ENCODE results near the gene PTP4A2.
"Not testable (repeated sequence)": the region's sequence is repeated elsewhere in the genome, so short reads cannot be mapped to it uniquely, and the experiment has no call there.

PTP4A2 gene

DNA sequence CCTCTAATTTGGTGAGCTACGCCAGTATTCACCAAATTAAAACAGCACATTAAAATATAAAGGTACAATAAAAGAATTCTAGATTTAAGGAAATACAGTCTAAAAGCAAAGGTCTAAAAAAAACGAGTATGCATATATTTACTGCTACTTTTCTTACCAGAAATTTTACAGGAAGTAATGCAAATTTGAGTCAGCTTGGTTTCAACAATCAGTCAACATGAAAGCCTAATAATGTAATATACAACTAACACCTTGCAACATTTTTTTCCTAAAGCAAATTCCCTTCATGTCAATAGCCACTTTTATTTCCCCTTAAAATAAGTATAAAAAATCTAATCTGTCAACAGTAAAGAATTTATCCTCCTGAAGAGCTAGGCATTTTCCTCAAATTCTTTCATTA lies 11.9 kb downstream of the PTP4A2 start:
- DNase-seq (ENCODE audit: extremely low read depth in 1 of 2, low read depth in 1 of 2), result no peak

DNA sequence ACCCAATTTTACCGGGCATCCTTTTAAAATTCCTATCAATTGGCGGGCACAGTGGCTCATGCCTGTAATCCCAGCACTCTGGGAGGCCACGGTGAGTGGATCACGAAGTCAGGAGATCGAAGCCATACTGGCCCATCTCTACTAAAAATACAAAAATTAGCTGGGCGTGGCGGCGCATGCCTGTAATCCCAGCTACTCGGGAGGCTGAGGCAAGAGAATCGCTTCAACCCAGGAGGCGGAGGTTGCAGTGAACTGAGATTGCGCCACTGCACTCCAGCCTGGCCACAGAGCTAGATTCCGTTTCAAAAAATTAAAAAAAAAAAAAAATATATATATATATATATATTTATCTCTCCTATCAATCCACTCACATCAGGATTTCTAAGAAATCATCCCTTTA lies 12.3 kb downstream of the PTP4A2 start:
- DNase-seq (ENCODE audit: extremely low read depth in 1 of 2, low read depth in 1 of 2), result not testable (repeated sequence)

DNA sequence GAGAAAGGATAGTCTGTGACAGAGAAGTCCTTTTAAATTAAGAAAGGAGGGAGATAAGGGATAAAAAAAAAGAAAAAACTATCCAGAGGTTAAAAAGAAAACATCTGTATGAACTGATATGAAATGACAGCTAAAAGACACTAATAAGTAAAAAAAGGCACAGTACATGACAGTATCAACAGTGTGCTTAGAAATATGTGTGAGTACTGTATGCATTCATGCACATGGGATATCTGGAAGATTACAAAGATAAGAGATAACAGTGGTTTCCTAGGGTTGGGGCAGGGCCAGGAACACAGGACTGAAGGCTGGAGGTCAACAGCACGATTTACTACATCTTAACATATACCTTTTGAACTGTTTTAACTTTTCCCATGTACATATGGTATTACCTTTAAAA lies 13.3 kb downstream of the PTP4A2 start:
- no peak for DNase-seq (ENCODE audit: extremely low read depth in 1 of 2, low read depth in 1 of 2)

DNA sequence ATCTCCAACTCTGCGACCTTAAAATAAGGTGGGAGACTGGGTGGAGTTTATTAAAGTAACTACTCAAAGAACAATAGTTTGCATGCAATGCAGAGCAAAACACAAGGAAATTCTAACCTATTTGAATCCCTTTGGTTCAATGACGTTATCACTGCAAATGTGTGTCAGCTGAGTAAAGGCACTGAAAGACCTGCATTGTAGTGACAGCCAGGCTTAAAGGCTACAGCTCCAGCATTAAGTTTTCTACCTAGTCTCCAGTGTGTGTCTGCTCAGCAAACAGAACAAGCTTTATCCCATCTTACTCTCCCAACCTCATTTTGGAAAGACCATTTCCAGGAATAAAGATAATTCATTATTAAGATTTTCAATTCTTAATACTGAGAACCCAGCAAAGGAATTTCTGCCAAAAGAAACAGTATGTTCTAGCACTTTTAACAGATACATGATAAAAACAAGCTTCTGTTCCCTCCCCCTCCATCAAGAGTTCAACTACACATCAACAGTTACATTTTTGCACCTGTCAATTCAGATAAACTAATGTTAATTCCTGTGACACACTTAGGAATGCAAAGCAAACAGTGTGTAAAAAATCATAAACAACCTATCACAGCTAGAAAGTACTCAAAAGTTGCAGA lies 14.2 kb downstream of the PTP4A2 start:
- no peak for DNase-seq (ENCODE audit: extremely low read depth in 1 of 2, low read depth in 1 of 2)

DNA sequence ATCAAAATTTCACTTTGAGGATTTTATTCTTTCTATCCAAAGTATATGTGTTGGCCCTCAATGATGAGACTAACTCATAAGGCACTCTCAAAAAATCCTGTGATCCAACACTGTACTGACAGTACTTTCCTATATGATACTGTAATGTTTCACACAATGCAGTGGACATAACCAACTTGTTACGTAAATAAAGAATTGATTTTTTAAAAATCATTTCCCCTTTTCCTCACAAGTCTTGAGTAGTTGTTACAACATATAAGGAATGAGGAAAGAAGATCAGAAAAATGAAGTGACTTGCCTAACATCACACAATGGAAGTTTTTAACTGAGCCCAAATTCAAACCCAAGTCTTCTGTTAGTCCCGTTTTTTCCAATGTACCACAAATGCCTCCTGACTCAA lies 17.2 kb downstream of the PTP4A2 start:
- DNase-seq (ENCODE audit: extremely low read depth in 1 of 2, low read depth in 1 of 2), result no peak

DNA sequence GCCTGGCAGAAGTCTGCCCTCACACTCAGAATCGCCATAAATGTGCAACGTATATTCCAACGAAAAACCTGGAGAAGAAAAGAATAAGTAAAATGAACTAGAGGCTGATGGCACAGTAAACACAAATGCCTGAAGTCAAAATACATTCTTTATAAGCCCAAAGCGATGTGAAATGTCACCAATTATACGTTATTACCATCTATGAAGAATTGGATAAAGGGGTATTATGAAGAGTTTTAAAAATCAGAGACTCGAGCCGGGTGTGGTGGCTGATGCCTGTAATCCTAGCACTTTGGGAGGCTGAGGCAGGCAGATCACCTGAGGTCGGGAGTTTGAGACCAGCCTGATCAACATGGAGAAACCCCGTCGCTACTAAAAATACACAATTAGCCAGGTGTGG lies 18.6 kb downstream of the PTP4A2 start:
- no peak for DNase-seq (ENCODE audit: extremely low read depth in 1 of 2, low read depth in 1 of 2)

DNA sequence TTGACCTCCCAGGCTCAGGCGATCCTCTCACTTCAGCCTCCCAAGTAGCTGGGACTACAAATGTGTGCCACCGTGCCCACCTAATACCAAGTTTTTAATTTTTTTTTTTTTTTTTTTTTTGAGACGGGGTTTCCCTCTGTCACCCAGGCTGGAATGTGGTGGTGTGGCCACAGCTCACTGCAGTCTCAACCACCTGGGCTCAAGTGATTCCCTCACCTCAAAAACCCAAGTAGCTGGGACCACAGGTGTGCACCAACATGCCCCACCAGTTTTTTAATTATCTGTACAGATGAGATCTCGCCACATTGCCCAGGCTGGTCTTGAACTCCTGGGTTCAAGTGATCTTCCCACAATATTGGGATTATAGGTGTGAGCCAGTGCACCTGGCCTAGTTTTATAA lies 22.7 kb downstream of the PTP4A2 start:
- DNase-seq (ENCODE audit: extremely low read depth in 1 of 2, low read depth in 1 of 2), result no peak

DNA sequence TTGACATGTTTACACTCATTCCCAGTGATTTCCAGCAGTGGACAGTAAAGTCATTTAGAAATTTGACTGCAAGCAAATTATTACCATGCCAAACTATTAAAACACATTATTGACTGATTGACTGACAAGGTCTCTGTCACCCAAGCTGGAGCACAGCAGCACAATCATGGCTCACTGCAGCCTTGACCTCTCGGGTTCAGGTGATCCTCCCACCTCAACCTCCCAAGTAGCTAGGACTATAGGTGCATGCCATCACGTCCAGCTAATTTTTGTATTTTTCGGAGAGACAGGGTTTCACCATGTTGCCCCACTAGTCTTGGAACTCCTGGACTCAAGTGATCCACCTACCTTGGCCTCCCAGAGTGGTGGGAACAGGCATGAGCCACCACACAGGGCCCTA lies 24.2 kb downstream of the PTP4A2 start:
- DNase-seq (ENCODE audit: extremely low read depth in 1 of 2, low read depth in 1 of 2), result no peak

DNA sequence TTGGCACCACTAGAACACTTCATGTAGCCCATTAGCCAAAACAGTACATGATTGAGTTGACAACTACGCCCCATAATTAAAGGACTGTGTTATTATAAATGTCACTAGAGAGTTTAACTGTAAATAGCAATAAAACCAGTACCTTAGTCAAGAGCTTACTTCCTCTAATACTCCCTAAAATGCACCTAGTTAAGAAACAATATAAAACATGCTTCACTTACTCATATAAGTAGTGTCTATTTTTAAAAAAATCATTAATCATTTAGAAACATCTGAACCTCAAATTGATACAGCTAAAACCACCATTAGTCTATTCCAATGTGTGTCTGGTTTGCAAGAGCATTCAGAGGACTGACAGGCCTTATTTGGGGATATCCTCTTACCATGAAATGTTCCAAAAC lies 25.3 kb downstream of the PTP4A2 start:
- DNase-seq (ENCODE audit: extremely low read depth in 1 of 2, low read depth in 1 of 2), result no peak

DNA sequence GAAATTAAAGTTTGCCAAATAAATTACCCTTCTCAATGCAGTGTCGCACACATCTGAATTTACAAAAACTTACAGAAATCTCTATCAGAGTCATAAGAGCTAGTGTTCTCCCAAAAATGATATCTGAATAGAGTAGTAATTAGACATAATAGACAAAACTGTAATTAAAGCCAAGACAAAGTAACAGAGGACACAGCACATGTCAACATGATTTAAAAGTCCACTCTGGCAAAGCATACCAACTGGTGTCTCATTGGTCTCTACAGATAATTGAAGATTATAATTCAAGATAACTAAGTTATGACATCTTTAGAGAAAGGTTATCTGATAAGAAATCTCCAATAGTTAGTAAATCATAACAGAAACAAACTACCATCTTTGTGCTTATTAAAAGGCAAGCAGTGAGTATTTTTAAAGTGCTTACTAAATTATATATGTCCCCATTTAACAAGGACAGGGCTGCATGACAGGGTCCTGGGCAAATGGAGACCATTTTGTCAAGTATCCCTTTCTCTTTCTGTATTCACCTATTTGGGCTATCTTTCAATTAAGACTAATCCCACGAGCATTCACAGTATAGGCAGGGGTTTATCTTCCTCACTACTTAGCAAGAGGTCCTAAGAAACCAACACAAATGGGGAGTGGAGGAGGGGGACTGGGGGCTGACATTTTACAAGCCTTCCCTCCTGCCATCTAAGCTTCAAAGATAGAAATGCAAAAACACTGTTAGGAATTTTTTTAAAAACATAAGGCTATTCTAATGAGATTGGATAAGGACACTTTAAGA lies 26.0 kb downstream of the PTP4A2 start:
- no peak for DNase-seq (ENCODE audit: extremely low read depth in 1 of 2, low read depth in 1 of 2)

DNA sequence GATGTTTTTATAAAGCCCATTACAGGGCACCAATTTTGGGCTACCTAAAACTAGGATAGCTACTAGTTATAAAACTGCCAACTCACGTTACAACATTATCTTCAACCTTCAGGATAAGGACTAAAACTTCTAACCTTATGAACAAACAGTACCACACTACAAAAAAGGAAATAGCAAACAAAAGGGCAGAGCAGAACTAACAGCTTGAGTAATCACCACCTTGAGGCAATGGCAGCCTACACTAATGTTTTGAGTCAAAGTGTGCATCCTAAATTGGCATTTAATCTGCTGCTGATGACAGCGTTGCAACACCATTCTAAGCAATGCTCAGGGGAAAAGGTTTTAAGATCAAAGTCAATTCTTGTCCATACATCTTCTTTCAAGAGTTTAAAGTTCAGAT lies 27.2 kb downstream of the PTP4A2 start:
- DNase-seq (ENCODE audit: extremely low read depth in 1 of 2, low read depth in 1 of 2), result no peak

DNA sequence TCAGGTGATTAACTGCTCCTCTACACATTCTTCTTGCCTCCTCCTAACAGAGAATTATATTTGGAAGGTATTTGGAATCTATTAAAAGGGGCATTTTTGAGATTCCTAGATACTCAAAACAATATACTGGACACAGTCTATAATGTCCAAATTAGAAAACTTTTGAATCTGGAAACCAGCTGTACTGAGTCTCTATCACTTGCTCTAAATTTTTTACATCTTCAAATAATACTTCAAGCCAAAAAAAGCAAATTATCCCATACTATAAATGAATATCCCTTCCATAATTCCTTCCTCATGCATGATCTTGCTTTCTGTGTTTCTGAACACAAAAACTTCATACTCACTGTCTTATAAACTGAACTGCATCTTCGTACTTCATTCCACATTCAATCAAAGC lies 28.5 kb downstream of the PTP4A2 start:
- no peak for DNase-seq (ENCODE audit: extremely low read depth in 1 of 2, low read depth in 1 of 2)

DNA sequence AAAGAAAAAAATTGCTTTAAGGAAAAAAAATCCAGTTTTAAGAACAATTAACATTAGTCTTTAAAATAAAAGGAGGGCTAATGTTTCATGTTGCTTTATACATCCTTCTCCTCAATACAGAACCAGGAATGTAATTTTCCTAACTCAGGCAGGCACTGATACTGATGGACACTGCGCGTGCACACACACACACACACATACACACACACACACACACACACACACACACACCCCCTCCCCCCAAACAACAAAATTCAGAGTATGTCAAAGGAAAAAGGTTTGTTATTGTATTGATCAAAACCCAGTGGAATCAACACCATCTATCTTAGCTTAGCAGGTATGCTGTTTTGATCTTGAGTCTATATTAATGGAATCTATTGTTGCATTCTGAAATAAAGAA lies 31.6 kb downstream of the PTP4A2 start:
- DNase-seq (ENCODE audit: extremely low read depth in 1 of 2, low read depth in 1 of 2), result no peak

DNA sequence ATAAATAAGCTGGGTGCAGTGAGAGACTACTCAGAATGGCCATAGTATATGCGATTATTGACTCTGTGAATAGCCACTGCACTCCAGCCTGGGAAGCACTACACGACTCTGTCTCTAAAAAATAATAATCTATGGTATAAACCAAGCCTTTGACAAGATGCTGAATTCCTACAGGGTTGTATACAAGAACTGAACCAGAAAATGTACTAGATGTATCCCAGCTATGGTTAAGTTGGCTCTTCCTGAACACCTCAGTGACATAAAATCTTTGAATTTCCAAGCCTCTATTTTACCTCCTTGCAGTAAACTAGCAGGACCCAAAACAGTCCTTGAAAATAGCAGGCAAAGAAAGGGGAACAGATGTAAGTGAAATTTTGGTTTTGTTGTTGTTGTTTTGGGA lies 32.5 kb downstream of the PTP4A2 start:
- no peak for DNase-seq (ENCODE audit: extremely low read depth in 1 of 2, low read depth in 1 of 2)

DNA sequence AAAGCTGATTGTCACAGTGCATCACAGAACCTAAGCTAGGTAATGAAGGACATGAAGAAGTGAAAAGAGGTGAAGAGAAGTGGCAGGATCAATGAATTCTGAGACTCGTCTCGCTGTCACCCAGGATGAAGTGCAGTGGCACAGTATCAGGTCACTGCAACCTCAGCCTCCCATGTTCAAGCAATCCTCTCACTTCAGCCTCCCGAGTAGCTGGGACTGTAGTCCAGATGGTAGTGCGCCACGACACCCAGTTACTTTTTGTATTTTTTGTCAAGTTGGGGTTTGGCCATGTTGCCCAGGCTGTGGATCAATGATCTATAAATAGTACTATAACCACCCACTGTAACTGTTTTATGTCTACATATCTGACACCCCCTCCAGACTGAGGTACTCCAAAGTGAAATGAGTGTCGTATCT lies 33.1 kb downstream of the PTP4A2 start:
- no peak for DNase-seq (ENCODE audit: extremely low read depth in 1 of 2, low read depth in 1 of 2)

DNA sequence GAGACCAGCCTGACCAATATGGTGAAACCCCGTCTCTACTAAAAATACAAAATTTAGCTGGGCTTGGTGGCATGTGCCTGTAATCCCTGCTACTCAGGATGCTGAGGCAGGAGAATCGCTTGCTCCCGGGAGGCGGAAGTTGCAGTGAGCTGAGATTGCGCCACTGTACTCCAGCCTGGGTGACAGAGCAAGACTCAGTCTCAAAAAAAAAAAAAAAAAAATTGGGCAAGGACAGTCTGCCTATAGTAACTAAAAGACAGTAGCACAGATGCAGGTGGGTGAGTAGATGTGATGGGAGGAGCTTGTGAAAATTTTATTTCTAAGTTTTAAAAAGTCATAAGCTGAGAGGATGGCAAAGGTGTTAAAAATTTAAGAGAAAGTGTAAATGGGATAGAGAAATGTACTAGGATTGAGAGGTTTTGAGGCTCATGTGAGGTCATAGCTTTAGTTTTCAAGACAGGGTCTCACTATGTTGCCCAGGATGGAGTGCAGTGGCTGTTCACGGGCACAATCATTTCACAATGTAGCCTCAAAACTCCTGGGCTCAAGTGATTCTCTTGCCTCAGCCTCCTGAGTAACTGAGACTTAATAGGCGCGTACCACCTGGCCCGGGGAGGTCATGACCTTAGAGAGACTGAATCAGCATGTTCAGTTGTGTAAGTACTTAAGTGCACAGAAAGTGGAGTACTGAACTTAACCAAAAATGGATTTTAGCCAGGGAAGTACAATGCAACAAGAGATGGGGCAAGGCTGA lies 33.7 kb downstream of the PTP4A2 start:
- DNase-seq (ENCODE audit: extremely low read depth in 1 of 2, low read depth in 1 of 2), result no peak

DNA sequence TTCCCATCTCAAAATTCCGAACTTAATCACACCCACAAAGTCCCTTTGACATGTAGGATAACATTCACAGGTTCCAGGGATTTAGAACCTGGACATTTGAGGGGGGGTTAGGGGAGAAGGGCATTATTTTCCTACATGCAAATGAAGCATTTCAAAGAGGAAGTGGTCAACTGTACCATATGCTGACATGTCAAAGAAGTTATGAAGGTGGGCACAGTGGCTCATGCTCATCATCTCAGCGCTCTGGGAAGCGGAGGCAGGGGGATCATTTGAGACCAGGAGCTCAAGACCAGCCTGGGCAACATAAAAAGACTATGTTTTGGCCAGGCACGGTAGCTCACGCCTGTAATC lies 35.7 kb downstream of the PTP4A2 start:
- no peak for DNase-seq (ENCODE audit: extremely low read depth in 1 of 2, low read depth in 1 of 2)

DNA sequence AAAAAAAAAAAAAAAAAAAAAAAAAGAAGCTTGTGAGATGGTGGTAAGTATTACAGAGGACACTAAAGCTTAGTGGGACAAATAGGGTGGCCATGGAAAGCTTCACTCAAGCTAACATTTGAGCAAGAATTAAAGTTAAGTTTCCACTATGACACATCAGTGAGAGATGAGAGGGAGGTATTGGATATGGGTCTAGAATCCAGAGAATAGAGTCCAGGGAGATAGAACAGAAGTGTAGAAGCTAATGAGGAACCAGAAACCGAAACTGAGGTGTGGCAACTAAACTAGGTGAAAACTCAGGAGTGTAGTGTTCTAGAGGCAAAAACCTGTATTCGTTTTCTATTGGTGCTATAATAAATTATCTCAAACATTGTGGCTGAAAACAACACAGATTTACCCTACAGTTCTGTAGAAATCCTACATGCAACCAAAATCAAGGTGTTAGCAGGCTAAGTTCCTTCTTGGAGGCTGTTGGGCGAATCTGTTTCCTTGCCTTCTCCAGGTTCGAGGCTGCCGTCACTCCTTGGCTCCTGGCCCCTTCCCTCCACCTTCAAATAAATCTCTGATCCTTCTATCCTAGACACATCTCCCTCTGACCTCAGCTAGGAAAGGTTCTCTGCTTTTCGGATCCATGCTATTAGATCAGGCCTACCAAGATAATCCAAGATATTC lies 36.2 kb downstream of the PTP4A2 start:
- no peak for DNase-seq (ENCODE audit: extremely low read depth in 1 of 2, low read depth in 1 of 2)

DNA sequence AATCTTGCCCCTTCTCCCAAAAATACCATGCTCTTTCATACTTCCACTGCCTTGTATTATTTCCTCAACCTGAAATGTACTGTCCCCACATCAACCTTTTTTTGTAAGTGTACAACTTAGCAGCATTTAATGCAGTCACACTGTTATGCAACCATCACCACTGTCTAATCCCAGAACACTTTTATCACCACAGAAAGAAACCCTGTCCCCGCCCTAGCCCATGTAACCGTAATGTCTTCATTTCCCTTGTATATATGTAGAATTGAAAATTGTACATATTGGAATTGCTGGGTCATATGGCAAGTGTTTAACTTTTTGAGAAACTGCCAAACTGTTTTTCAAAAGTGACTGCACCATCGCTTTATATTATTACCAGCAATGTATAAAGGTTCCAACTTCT lies 37.4 kb downstream of the PTP4A2 start:
- no peak for DNase-seq (ENCODE audit: extremely low read depth in 1 of 2, low read depth in 1 of 2)

DNA sequence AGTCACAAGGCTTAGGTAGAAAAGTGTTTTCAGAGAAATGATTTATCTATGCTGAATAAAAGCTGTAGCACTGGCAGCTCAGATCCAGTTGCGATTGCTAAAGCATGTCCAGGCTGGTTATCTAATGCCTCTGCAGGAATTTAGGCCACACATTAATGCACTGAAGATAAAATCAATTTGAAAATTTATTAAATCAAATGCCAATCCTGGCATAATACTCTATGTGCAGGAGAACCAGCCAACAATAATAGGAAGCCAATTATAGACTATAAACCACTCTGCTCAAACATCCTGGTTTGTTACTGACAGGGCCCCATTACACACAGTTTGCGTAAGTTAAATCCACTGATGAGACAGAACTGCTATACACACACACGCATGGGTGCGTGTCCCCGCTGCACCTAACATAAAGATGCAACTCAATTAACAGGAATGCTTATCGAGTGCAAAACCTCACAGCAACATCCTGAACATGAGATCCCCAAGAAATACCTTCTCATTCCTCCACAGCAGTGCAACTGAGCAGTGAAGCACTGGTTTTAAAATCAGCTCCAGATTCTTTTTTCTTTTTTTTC lies 40.6 kb downstream of the PTP4A2 start:
- no peak for DNase-seq (ENCODE audit: extremely low read depth in 1 of 2, low read depth in 1 of 2)

DNA sequence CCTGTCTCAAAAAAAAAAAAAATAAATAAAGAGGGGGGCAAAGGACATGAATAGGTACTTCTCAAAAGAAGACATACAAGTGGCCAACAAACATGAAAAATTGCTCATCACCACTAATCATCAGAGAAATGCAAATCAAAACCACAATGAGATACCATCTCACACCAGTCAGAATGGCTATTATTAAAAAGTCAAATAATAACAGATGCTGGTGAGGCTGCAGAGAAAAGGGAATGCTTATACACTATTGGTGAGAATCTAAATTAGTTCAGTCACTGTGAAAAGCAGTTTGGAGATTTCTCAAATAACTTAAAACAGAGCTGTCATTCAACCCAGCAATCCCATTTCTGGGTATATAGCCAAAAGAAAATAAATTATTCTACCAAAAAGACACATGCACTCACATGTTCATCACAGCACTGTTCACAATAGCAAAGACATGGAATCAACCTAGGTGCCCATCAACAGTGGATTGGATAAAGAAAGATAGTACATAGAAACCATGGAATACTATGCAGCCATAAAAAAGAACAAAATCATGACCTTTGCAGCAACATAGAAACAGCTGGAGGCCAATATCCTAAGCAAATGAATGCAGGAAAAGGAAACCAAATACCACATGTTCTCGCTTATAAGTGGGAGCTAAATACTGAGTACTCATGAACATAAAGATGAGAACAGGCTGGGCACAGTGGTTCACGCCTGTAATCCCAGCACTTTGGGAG lies 42.5 kb downstream of the PTP4A2 start:
- DNase-seq (ENCODE audit: extremely low read depth in 1 of 2, low read depth in 1 of 2), result not testable (repeated sequence)
